Breast epithelium (tissue), 4 donors: ENCODE measurements around the gene PPARG. TPM values are rescaled to one million over a fixed set of nuclear protein-coding genes. Genes with fewer than 3 reads are reported as not detected.
"Not testable (repeated sequence)": the region's sequence is repeated elsewhere in the genome, so short reads cannot be mapped to it uniquely, and the experiment has no call there.

Source experiments
- DNase-seq, 2 donors: peaks; one replicate each; pipeline ENCODE4 v3.0.0-alpha.2; 2019; ENCODE audit warnings: low spot score in 2 of 2
- H3K27ac ChIP-seq, 2 donors: fragments of 200-600 bp; sonication (generic) in 1 of 2; one replicate each; pipeline ENCODE4 v1.5.1; 2016 to 2019; ENCODE audit warnings: mild to moderate bottlenecking in 1 of 2
- H3K27me3 ChIP-seq, 2 donors: fragments of 200-600 bp; sonication (generic) in 1 of 2; one replicate each; pipeline versions ENCODE4 v1.5.1 to v1.6.0; 2017 to 2019; ENCODE audit warnings: control low read depth in 1 of 2, mild to moderate bottlenecking in 1 of 2
- H3K36me3 ChIP-seq: fragments of 200-600 bp; one replicate; pipeline ENCODE4 v1.5.1; 2019
- H3K4me1 ChIP-seq, 2 donors: fragments of 200-600 bp; sonication (generic); one replicate each; pipeline ENCODE4 v1.5.1; 2016 to 2019; ENCODE audit warnings: control low read depth in 1 of 2
- H3K4me3 ChIP-seq, 3 donors: fragments of 200-600 bp; sonication (generic); 1 replicate in 2 of 3; 2 replicates in 1 of 3; pipeline ENCODE4 v1.5.1; 2016 to 2019; ENCODE audit warnings: mild to moderate bottlenecking in 3 of 3, moderate library complexity in 2 of 3
- H3K9me3 ChIP-seq, 2 donors: fragments of 200-600 bp; sonication (generic) in 1 of 2; one replicate each; pipeline ENCODE4 v1.5.1; 2016 to 2019; ENCODE audit warnings: control low read depth in 1 of 2
- POLR2A ChIP-seq: fragments of 450-650 bp; IDR thresholded peaks from one replicate; pipeline ENCODE4 v1.6.1; 2016; ENCODE audit warnings: antibody characterized with exemption, mild to moderate bottlenecking, moderate library complexity
- POLR2AphosphoS5 ChIP-seq, 3 donors: sonication (generic); formaldehyde crosslinking; IDR thresholded peaks; one replicate each; pipeline ENCODE4 v1.6.1; 2017; ENCODE audit warnings: antibody characterized with exemption in 3 of 3
- intact Hi-C: fragments of 100-400 bp; cut with DNase I; formaldehyde crosslinking; loops from one replicate; pipeline ENCODE4 v1.15.1; 2023; ENCODE audit warnings: low total_unique reads
- total RNA-seq, 3 donors: library from RNA; depleted of rRNA; stranded (reverse); fragments of >200 nt; gene quantifications; one replicate each; pipeline ENCODE4 v1.1.0, GENCODE V29; 2016
- TF ChIP-seq, protein P1 (sequence below), 3 donors: fragments of 450-650 bp; IDR thresholded peaks; one replicate each; pipeline ENCODE4 v1.5.1; 2016 to 2017; ENCODE audit warnings: antibody characterized with exemption in 3 of 3, mild to moderate bottlenecking in 3 of 3, moderate library complexity in 3 of 3

The PPARG gene
- total RNA-seq, 3 donors from 2014 or later = 44.2 to 359 (median 96.0) TPM

- H3K4me3 ChIP-seq = no peak overlapping the region
- no peaks in the 10 kb centered on the region for H3K36me3 ChIP-seq
- intact Hi-C loops = no loop called here
- peak overlapping the region in 1 of 2 donors; percentile 66 for H3K27ac ChIP-seq
- TF ChIP-seq, protein P1, sequence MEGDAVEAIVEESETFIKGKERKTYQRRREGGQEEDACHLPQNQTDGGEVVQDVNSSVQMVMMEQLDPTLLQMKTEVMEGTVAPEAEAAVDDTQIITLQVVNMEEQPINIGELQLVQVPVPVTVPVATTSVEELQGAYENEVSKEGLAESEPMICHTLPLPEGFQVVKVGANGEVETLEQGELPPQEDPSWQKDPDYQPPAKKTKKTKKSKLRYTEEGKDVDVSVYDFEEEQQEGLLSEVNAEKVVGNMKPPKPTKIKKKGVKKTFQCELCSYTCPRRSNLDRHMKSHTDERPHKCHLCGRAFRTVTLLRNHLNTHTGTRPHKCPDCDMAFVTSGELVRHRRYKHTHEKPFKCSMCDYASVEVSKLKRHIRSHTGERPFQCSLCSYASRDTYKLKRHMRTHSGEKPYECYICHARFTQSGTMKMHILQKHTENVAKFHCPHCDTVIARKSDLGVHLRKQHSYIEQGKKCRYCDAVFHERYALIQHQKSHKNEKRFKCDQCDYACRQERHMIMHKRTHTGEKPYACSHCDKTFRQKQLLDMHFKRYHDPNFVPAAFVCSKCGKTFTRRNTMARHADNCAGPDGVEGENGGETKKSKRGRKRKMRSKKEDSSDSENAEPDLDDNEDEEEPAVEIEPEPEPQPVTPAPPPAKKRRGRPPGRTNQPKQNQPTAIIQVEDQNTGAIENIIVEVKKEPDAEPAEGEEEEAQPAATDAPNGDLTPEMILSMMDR (IDR thresholded peaks at IDR 0.05) = no peak
- TF ChIP-seq POLR2AphosphoS5 (IDR thresholded peaks at IDR 0.05) = no peak
- TF ChIP-seq POLR2A = no peak
- no peaks in the 10 kb centered on the region for H3K4me1 ChIP-seq
- DNase-seq = no peak
- H3K27me3 ChIP-seq = no peaks in the 10 kb centered on the region
- H3K9me3 ChIP-seq = no peaks in the 10 kb centered on the region
Observed at GRCh38 chr3:12477256-12477655, 188.4 kb downstream of the PPARG start.

DNA sequence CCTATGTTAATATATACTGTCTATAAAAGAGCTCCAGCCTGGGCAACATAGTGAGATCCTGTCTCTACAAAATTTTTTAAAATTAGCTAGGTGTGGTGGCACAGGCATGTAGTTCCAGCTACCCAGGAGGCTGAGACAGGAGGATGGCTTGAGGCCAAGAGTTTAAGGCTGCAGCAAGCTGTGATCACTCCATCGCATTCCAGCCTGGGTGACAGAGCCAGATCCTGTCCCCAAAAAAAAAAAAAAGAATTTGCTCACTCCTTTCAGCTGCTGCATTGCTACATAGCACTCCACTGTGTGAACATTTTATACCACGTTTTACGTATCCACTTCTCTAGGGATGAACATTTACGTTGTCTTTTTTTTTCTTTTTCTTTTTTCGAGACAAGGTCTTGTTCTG lies 189.5 kb downstream of the PPARG start:
- no peak for TF ChIP-seq POLR2A
- TF ChIP-seq POLR2AphosphoS5 (IDR thresholded peaks at IDR 0.05) = no peak
- TF ChIP-seq, protein P1 (IDR thresholded peaks at IDR 0.05) = no peak
- DNase-seq = no peak

GRCh38 chr3:12479198-12479597 lies 190.3 kb downstream of the PPARG start:
- H3K4me3 ChIP-seq, H3K36me3 ChIP-seq, H3K9me3 ChIP-seq, DNase-seq, H3K27me3 ChIP-seq, intact Hi-C loops, H3K27ac ChIP-seq, H3K4me1 ChIP-seq: not testable (repeated sequence)

More for the DNA sequence above, 189.5 kb downstream of the PPARG start:
- intact Hi-C loops = no loop called here
- Histone ChIP-seq H3K27me3 (no peaks in the 10 kb centered on the region), H3K4me1 (peaks cover 0 to 1% of the 10 kb centered on the region in 2 donors), H3K9me3 (no peaks in the 10 kb centered on the region), H3K4me3 (no peak overlapping the region), H3K27ac (no peak overlapping the region), H3K36me3 (no peaks in the 10 kb centered on the region)

DNA sequence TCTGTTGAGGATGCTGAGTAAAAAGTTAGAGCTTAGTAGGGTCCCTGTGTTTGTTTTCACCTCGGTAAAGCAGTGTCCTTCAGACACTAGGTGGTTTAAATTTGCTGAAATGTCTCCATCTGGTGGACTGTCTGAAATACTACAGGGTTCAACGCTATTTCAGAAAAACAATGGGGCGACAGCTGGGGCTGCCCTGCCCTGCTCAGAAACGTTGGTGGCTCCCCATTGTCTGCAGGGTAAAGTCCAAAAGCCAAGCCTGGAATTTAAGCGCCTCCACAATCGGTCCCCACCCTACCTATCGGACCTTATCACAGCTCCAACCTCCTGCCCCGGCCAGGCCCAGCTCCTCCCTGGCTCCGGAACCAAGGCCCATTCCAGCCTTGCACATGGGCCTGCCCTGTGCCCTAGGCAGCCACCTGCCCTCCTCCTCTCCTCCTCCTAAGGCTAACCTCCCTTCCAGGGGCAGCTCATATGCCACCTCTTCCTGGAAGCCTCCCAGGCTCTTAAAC lies 191.1 kb downstream of the PPARG start:
- TF ChIP-seq, protein P1 (IDR thresholded peaks at IDR 0.05) = peak; percentile 28 to 78 (median 76)
- TF ChIP-seq POLR2AphosphoS5 (IDR thresholded peaks at IDR 0.05) = no peak
- intact Hi-C loops = loop anchor here (10.0 kb wide), 1 partner anchor 345 kb away; no protein-coding TSS in a partner anchor
- Histone ChIP-seq H3K27ac (no peak overlapping the region), H3K27me3 (no peaks in the 10 kb centered on the region), H3K9me3 (no peaks in the 10 kb centered on the region), H3K36me3 (no peaks in the 10 kb centered on the region), H3K4me1 (peaks cover 0 to 5% of the 10 kb centered on the region in 2 donors), H3K4me3 (no peak overlapping the region)
- no peak for DNase-seq

GRCh38 chr3:12483410-12483809 lies 194.5 kb downstream of the PPARG start:
- H3K4me3 ChIP-seq = peak overlapping the region in 2 of 3 donors; percentile 73 to 95
- intact Hi-C loops = loop anchor here (10.0 kb wide), 1 partner anchor 349 kb away; no protein-coding TSS in a partner anchor

More at GRCh38 chr3:12483410-12483809, 194.5 kb downstream of the PPARG start:
- peak overlapping the region; percentile 74 to 91 for H3K27ac ChIP-seq
- H3K9me3 ChIP-seq = no peaks in the 10 kb centered on the region
- DNase-seq = no peak
- no peaks in the 10 kb centered on the region for H3K27me3 ChIP-seq
- TF ChIP-seq POLR2A (no peak), POLR2AphosphoS5 (IDR thresholded peaks at IDR 0.05) (no peak)
- TF ChIP-seq, protein P1 (IDR thresholded peaks at IDR 0.05) = no peak
- no peaks in the 10 kb centered on the region for H3K36me3 ChIP-seq
- H3K4me1 ChIP-seq = peaks cover 0 to 5% of the 10 kb centered on the region in 2 donors
